ENCODE data around the gene TMEM37. TPM values are rescaled to one million over a fixed set of nuclear protein-coding genes. Genes with fewer than 3 reads are reported as not detected.

The TMEM37 gene
- total RNA-seq, 1 experiment from 2014 or later = 4.2 TPM

- H2BK20ac ChIP-seq (ENCODE audit: low read depth, low read length, poor library complexity, severe bottlenecking) = no peak overlapping the region
- Mint-ChIP-seq H3K27ac (no peak overlapping the region), H3K27me3 (ENCODE audit: low read depth) (peaks cover 2% of the 10 kb centered on the region; the same call in 1 of the 2 replicates), H3K4me1 (peaks cover 18 to 32% of the 10 kb centered on the region in 2 experiments), H3K9me3 (no peaks in the 10 kb centered on the region), H3K36me3 (ENCODE audit: insufficient read depth in 1 of 3, low read depth in 3 of 3) (no peaks in the 10 kb centered on the region), H3K4me3 (no peak overlapping the region)
- no peaks in the 10 kb centered on the region for H4K20me1 ChIP-seq (ENCODE audit: control insufficient read depth, insufficient read depth, insufficient read length)
- no peaks in the 10 kb centered on the region for H3K23me2 ChIP-seq (ENCODE audit: insufficient read length, low read depth, low read length, poor library complexity, severe bottlenecking)
- no peak overlapping the region for H4K8ac ChIP-seq (replicated peaks; ENCODE audit: insufficient read length, low read depth, low read length)
- H3K79me2 ChIP-seq (ENCODE audit: insufficient read depth, low read length) = no peaks in the 10 kb centered on the region
- no peaks in the 10 kb centered on the region for H3K4me1 ChIP-seq (ENCODE audit: insufficient read depth, low read length)
- no peak overlapping the region for H3K9ac ChIP-seq (ENCODE audit: extremely low read depth, insufficient read length, low read length)
- no peak overlapping the region for H4K91ac ChIP-seq (ENCODE audit: insufficient read length, low read depth, low read length)
- no peak overlapping the region for H3K27ac ChIP-seq (ENCODE audit: insufficient read length, low read depth, low read length)
- H3K4ac ChIP-seq (ENCODE audit: low read depth, low read length) = no peak overlapping the region
- no peak for DNase-seq
- no peak overlapping the region for H2BK5ac ChIP-seq (ENCODE audit: insufficient read length, low read length)
- WGBS (ENCODE audit: extremely low coverage, insufficient read length, low lambda C conversion rate) = no CpG with 5 or more reads among the region's 3 CpGs
- H2BK12ac ChIP-seq (ENCODE audit: insufficient read length, low read depth, low read length) = no peak overlapping the region
- no peaks in the 10 kb centered on the region for H3K79me1 ChIP-seq (ENCODE audit: insufficient read depth, low read depth, low read length, poor library complexity, severe bottlenecking)
- no peaks in the 10 kb centered on the region for H3K9me3 ChIP-seq (ENCODE audit: control insufficient read depth, low read depth, low read length)
- H3K23ac ChIP-seq (ENCODE audit: insufficient read length, low read depth, low read length) = no peak overlapping the region
- H3K14ac ChIP-seq (ENCODE audit: insufficient read depth, low read length) = no peak overlapping the region
- no peak overlapping the region for H3K4me2 ChIP-seq (ENCODE audit: insufficient read depth, insufficient read length, low read length)
- H2BK120ac ChIP-seq (ENCODE audit: low read depth, low read length, poor library complexity, severe bottlenecking) = no peak overlapping the region
- no peak overlapping the region for H2AK5ac ChIP-seq (ENCODE audit: insufficient read length, low read length)
- H2BK15ac ChIP-seq (ENCODE audit: low read depth, low read length) = no peak overlapping the region
- H4K5ac ChIP-seq (ENCODE audit: insufficient read length, low read depth, low read length) = no peak overlapping the region
- H3K56ac ChIP-seq (ENCODE audit: insufficient read length, low read depth, low read length) = no peak overlapping the region
- H3T11ph ChIP-seq (ENCODE audit: low read length) = no peak overlapping the region
- no peak overlapping the region for H2AFZ ChIP-seq (ENCODE audit: low read length)
- no peaks in the 10 kb centered on the region for H3K27me3 ChIP-seq (ENCODE audit: insufficient read depth, low read length)
- no peak overlapping the region for H3K18ac ChIP-seq (ENCODE audit: insufficient read length, low read depth, low read length)
- TF ChIP-seq CTCF (conservative IDR thresholded peaks at IDR 0.05) = no peak
These were observed 46.2 kb upstream of the TMEM37 start for GRCh38 chr2:119385466-119385865.
